NCI-H446 treated with DMSO at 0.1 percent for 48 hours (cell line): Measurements from ENCODE around the gene TMED10.
A peak's percentile ranks its signal among the peaks of the same experiment; 100 is the strongest.
"Not testable (repeated sequence)": the region's sequence is repeated elsewhere in the genome, so short reads cannot be mapped to it uniquely, and the experiment has no call there.

Experiments used
- DNase-seq: peaks from one replicate; lab custom pipeline; 2025; lab: John Stamatoyannopoulos, UW

TMED10 gene

DNA sequence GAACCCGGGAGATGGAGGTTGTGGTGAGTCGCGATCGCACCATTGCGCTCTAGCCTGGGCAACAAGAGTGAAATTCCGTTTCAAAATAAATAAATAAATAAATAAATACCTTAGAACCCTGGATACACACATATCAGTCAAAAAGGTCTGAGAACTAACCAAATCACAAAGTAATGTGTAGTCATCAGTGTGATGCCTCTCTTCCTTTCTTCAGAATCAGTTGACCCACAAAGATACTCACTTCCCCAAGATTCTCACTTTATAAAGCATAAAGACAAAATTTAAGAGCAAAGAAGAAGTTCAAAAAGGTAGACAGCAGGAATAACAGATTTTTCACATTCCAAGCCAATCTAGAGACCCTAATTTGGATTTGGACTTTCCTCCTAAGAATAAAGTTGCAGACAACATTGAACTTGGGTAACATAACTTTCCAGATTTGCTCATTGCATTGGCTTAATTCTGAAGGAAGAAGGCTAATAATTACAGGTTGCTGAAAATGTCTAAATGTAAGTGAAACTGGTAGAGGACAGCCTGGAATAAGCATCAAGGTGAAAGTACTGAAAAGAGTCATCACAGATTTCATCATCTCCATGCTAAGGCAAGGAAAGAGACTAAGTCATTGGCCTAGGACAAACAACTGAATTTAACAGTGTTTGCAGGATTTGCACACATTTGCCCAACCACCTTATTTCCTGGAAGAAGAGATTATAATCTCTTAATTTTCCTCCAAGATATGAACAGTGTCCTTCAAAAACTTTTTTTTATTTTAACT is 17.4 kb downstream of the TMED10 start:
- no peak for DNase-seq

GRCh38 chr14:75156901-75157300 is 19.5 kb downstream of the TMED10 start:
- DNase-seq: no peak

- no peak for DNase-seq
Observed at GRCh38 chr14:75156111-75156510, 20.3 kb downstream of the TMED10 start.

- DNase-seq: no peak
Observed at GRCh38 chr14:75155169-75155568, 21.2 kb downstream of the TMED10 start.

- no peak for DNase-seq
Observed at GRCh38 chr14:75153295-75153694, 23.1 kb downstream of the TMED10 start.

DNA sequence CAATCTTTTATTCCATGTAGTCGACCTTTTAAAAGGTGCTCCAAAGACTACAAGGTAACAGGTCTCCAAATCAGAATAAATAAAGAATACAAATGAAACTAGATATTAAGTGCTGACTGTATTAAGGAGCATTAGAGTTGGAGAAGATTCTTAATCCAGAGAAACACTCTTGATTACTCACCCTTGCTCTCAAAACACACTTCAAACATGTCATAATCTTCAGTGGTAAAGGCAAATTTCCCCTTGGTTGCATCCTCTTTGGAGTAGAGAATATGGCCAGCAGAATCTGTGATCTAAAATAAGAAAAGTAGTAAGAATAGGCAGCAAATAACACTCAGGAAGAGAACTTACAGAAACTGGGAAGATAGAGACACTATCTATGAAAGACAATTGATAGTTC is 24.6 kb downstream of the TMED10 start:
- DNase-seq: no peak

GRCh38 chr14:75150637-75151036 is 25.8 kb downstream of the TMED10 start:
- not testable (repeated sequence) for DNase-seq

DNA sequence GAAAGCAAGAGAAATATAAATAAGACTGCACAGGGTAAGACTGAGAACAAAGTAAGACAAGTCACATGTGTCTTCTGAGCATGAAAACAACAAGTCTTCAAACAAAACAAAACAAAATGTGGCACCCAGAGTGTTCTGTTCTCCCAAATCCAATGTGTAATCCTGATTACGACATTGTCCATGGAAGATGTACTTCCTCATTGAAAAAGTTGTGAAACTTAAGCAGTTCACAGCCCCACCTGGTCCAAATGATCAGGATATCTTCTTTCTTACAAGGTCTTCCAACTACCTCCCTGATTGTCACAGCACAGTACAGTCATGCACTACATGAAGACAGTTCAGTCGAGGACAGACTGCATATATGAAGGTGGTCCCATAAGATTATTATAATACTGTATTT is 26.3 kb downstream of the TMED10 start:
- no peak for DNase-seq

- DNase-seq: no peak
Observed at GRCh38 chr14:75147423-75148071, 28.9 kb downstream of the TMED10 start.

DNA sequence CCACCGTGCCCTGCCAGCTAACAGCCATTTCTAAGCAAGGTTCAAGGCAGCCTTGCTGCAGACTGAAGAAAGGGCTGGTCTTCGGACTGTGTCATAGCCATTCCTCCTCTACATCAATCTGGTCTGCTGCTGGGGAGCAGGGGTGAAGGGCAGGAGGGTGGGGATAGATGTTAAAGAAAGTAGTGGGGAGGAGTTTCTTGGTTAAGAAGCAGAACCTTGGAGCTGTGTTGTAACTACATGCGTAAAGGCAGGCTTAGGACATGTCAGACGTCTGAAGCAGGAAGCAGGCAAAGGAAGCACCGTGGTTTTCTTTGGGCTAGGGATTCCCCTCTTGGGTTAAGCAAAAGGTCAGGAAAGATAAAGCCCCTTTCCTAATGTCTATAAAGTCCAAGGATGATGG is 31.5 kb downstream of the TMED10 start:
- no peak for DNase-seq

DNA sequence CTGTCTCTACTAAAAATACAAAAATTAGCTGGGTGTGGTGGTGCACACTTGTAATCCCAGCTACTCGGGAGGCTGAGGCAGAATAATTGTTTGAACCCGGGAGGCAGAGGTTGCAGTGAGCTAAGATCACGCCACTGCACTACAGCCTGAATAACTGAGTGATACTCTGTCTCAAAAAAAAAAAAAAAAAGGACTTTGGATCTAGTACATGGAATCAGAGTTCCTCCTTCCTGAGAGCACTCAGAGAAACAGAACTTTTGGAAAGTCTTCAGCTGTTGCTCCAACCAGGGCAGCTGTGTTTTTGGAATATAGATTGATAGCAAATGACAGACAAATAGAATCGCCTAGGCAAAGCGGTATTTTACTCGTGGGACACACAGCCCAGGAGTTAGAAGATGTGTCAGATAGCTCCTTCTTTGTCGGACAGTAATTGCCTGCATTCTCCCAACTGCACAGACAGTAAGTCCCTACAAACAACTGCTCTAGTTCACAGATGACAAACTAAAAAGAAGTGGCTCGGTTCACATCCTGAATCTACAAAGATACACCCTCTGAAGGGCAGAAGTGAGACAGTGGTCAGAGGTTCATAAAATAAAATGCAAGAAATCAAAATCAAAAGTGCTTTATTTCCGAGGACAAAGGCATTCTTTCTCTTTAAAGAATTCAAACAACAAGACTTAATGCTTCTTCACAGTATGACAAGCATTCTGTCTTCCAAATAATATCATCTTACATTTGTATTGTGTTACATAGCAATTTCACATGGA is 32.5 kb downstream of the TMED10 start:
- DNase-seq: no peak

GRCh38 chr14:75142494-75142893 is 33.9 kb downstream of the TMED10 start:
- DNase-seq: no peak

DNA sequence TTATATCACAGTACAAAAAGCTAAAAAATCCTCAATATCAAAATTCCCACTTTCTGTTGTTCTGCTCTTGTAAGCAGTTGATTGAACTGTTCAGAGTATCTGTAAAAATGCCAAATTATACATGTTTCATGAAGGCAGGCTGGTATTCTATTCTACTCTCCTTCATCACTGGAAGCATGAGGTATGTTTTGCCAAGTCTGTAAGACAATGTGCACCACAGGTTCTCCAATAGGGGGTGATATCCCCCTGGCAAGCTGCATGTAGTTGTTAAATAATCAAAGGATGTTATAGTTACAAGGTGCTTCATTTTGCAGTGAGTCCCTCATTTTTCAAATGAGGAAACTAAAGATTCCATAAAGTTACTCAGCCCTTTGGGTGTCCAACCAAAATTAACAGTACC is 34.4 kb downstream of the TMED10 start:
- no peak for DNase-seq

DNA sequence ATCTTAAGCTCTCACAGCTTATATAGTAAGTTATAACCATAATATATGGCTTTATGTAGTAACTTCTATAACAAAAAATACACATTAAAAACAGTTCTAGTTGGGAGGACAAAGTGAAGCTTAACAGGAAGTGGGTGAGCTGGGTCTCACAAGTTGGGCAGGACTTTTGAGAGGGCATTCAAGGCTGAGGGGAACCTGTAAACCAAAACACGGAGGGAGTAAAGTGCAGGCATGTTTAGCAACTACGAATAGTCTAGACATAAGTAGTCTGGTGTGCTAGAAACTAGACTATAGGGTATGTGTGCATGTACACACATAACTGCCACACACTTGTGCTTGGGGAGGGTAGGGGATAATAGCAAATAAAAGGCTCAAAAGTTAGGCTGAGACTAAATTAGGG is 35.4 kb downstream of the TMED10 start:
- no peak for DNase-seq

DNA sequence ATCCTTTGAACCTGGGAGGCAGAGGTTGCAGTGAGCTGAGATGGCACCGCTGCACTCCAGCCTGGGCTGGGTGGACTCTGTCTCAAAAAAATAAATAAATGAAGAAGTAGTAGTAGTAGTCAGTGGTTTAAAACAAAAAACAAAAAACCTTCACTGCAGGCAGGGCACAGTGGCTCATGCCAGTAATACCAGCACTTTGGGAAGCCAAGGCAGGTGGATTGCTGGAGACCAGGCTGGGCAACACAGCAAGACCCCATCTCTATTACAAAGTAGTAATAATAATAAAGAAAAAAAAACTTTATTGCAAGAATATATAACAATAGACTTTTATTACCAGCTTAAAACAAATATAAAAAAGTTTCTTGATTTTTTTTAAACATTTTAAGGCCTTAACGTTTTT is 35.8 kb downstream of the TMED10 start:
- DNase-seq: no peak

DNA sequence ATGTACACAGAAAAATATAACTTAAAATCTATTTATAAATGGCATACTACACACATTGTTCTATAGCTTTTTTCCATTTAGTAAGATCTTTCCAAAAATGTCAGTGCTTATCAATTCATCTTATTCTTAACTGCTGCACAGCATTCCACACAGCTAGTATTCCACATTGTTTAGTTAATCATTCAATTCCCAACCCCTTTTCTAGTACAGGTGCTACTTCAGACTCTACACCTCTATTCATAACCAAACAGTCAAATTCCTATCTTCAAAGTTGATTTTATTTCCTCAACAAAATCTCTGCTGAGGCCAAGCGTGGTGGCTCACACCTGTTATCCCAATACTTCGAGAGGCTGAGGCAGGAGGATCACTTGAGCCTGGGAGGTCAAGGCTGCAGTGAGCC is 37.2 kb downstream of the TMED10 start:
- no peak for DNase-seq

DNA sequence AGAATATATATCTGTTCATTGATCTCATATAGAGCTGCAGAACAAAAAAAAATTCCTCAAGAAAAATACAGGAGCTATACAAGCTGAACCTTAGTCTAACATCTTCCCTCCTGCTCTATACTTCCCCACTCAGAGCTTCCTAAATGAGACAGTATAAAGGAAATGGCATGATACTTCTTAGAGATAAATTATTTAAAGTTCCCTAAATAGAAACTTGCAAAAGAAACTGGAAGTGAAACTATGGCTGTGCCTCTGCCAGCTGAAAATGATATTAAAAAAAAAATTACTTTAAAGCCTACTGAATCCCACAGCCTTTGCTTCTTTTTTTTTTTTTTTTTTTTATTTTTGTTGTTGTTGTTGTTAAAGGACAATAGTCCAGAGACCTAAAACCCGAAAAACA is 37.9 kb downstream of the TMED10 start:
- no peak for DNase-seq

DNA sequence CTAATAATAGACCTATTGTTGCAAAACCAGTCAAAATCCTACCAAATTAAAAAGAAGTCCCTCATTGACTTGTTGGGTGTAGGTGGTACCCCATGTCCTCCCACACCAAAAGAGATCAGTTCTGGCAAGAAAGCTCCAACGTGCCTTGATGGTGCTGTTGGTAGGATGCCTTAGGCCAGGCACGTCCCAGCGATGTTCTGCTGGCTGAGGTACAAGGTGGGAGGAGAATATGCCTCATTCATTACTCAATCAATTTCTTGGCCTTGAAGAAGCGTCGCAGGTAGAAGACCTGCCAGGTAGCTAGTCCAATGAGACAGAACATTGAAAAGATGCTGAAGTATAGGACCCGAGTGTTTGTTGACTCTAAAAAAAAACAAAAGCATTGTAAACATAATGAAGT is 41.8 kb downstream of the TMED10 start:
- DNase-seq: no peak

DNA sequence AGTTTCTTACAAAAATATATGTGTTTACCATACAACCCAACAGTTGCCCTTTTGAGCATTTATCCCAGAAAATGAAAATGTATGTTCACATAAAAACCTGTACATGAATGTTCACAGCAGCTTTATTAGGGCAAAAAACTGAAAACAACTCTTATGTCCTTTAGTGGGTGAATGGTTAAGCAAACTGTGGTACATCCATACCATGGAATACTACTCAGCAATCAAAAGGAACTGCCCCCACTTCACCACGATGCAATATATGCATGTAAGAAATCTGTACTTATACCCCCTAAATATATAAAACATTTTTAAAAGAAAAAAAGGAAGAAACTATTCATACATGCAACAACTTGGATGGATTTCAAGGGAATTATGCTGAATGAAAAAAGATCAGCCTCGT is 42.8 kb downstream of the TMED10 start:
- no peak for DNase-seq

DNA sequence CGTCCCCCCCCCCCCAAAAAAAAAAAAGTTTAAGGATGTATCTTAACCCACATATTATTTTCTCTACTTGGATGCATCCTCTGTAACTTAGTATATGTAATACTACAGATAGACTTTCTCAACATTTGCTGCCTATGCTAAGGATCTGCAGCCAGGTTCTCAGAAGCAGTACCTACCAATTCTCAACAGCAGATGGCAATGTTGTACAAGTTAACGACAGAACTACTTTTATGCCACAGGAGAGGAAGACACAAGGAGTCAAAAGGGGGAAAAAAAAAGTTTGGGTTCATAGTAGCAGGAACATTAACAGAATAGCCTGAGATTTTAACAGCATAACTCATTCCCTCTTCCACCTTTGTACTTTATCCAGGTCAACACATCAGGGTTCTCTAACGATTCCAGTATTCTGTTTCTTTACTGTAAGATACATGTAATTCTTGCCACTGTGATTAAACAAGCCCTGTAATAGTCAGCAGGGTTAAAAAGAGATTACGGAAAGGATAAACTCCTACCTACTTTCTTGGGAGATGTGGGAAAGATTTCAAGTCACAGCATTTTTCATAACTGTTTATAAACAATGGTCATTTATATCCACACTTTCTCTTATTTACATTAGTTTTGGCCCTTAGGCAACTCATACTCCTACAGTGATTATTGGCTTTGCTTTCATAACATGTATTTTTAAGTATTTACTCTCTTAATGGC is 43.9 kb downstream of the TMED10 start:
- peak; percentile 30 for DNase-seq

- DNase-seq: no peak
Observed at GRCh38 chr14:75128596-75128990, 47.8 kb downstream of the TMED10 start.

DNA sequence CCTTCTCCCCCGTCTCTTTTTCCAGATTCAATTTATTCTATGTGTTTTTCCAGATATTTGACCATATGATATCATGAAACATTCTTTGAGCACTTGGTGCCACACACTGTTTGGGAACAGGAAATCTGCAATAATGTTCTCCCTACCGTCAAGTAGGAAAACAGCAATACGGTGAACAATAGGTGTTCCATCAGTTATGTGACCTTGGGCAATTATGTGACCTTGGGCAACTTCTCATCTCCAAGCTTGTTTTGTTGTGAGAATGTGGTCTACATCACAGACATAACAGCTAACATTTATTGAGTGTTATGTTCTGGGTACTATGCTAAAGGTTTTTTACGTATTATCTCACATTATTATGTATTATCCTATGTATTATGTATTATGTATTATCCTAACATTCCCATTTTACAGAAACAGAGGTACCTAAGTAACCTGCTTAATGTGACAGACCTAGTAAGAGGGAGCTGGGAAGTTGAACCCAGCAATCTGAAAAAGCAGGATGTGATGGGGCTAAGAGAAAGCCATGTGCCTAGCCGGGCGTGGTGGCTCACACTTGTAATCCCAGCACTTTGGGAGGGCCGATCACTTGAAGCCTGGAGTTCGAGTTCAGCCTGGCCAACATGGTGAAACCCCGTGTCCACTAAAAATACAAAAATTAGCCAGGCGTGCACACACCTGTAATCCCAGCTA is 48.4 kb downstream of the TMED10 start:
- no peak for DNase-seq
